ENCODE results near the gene ZNF143.

DNA sequence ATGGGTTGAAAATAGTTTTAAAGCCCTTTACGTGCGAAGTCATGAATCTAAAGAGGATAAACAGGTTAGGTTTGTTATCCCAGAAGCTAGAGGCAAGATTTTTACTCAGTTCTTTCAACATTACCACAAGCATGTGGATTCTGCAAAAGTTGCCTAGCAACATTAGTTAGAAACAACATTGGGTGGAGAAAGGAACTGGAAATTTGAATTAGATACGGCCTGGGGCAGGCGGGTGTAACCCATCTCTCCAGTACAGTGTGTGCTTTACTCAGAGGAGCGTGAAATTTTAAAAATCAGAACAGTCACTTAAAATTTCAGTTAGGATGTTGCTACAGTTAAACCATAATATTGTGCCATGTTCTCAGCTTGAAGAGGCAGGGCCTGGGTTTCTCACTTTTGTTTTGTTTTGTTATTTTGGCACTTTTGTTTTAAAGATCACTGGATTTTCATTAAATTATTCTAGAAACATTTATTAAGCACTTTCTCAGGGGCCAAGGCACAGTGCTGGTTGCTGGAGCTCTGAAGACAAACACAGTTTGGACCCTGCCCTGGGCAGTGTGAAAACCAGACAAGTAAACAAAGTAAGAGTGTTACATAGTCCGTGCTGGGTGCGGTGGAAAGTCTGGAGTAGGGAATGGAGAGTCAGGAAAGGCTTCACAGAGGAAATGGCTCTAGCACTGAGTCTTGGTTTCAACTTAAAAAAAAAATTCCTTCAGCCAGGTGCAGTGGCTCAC is 108.2 kb downstream of the ZNF143 start:
- TF ChIP-seq, protein P1, sequence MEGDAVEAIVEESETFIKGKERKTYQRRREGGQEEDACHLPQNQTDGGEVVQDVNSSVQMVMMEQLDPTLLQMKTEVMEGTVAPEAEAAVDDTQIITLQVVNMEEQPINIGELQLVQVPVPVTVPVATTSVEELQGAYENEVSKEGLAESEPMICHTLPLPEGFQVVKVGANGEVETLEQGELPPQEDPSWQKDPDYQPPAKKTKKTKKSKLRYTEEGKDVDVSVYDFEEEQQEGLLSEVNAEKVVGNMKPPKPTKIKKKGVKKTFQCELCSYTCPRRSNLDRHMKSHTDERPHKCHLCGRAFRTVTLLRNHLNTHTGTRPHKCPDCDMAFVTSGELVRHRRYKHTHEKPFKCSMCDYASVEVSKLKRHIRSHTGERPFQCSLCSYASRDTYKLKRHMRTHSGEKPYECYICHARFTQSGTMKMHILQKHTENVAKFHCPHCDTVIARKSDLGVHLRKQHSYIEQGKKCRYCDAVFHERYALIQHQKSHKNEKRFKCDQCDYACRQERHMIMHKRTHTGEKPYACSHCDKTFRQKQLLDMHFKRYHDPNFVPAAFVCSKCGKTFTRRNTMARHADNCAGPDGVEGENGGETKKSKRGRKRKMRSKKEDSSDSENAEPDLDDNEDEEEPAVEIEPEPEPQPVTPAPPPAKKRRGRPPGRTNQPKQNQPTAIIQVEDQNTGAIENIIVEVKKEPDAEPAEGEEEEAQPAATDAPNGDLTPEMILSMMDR (IDR thresholded peaks at IDR 0.05): no peak
- peak in 2 of 3 donors; percentile 61 to 81 for TF ChIP-seq POLR2A (IDR thresholded peaks at IDR 0.05)
